Astrocyte (in vitro differentiated cells and primary cell): ENCODE measurements around the gene ELAVL2. TPM values are rescaled to one million over a fixed set of nuclear protein-coding genes. Genes with fewer than 3 reads are reported as not detected.

Experiments
- DNase-seq: peaks from one replicate; pipeline ENCODE4 v3.0.0-alpha.2; 2010; ENCODE audit warnings: low read depth
- FAIRE-seq: peaks from 2 replicates; lab custom pipeline; 2011; peaks lifted over from hg19 to GRCh38; lab: Jason Lieb, UNC
- H2AFZ ChIP-seq: 2 replicates; pipeline ENCODE4 v1.6.0; 2012; ENCODE audit warnings: low read depth, low read length, inconsistent platforms
- H3K27ac ChIP-seq: 2 replicates; pipeline ENCODE4 v1.5.1; 2011; ENCODE audit warnings: low read depth, low read length, inconsistent platforms
- H3K27me3 ChIP-seq: 2 replicates; pipeline ENCODE4 v1.6.0; 2011; ENCODE audit warnings: low read length, inconsistent platforms; ENCODE audit not compliant: insufficient read depth
- H3K36me3 ChIP-seq: 2 replicates; pipeline ENCODE4 v1.5.1; 2011; ENCODE audit warnings: low read length, inconsistent platforms; ENCODE audit not compliant: insufficient read depth
- H3K4me1 ChIP-seq: 2 replicates; pipeline ENCODE4 v1.5.1; 2011; ENCODE audit warnings: low read length, inconsistent platforms; ENCODE audit not compliant: insufficient read depth
- H3K4me2 ChIP-seq: 2 replicates; pipeline ENCODE4 v1.6.0; 2012; ENCODE audit warnings: low read length, inconsistent platforms
- H3K4me3 ChIP-seq: 2 replicates; pipeline ENCODE4 v1.5.1; 2011; ENCODE audit warnings: low read depth, mild to moderate bottlenecking, low read length, inconsistent platforms; ENCODE audit not compliant: insufficient read depth
- H3K79me2 ChIP-seq: 2 replicates; pipeline ENCODE4 v1.6.0; 2012; ENCODE audit warnings: mild to moderate bottlenecking, low read length, inconsistent platforms; ENCODE audit not compliant: insufficient read depth
- H3K9ac ChIP-seq: 2 replicates; pipeline ENCODE4 v1.6.0; 2012; ENCODE audit warnings: mild to moderate bottlenecking, low read length, inconsistent platforms
- H3K9me3 ChIP-seq: 2 replicates; pipeline ENCODE4 v1.5.1; 2012; ENCODE audit warnings: low read depth, mild to moderate bottlenecking, low read length, inconsistent platforms; ENCODE audit not compliant: insufficient read depth
- H4K20me1 ChIP-seq: 2 replicates; pipeline ENCODE4 v1.6.0; 2012; ENCODE audit warnings: low read length, inconsistent platforms; ENCODE audit not compliant: insufficient read depth
- H3K27ac Mint-ChIP-seq: one replicate; pipeline ENCODE4 v1.8.0; 2021; ENCODE audit warnings: mild to moderate bottlenecking, mixed read lengths; ENCODE audit not compliant: unreplicated experiment
- H3K27me3 Mint-ChIP-seq: one replicate; pipeline ENCODE4 v1.8.0; 2021; ENCODE audit warnings: low read depth, mixed read lengths; ENCODE audit not compliant: unreplicated experiment
- H3K36me3 Mint-ChIP-seq: one replicate; pipeline ENCODE4 v1.8.0; 2021; ENCODE audit warnings: low read depth, mixed read lengths; ENCODE audit not compliant: unreplicated experiment
- H3K4me1 Mint-ChIP-seq: one replicate; pipeline ENCODE4 v1.8.0; 2021; ENCODE audit warnings: low read depth, mixed read lengths; ENCODE audit not compliant: unreplicated experiment
- H3K4me3 Mint-ChIP-seq: one replicate; pipeline ENCODE4 v1.8.0; 2021; ENCODE audit warnings: mild to moderate bottlenecking, moderate library complexity, mixed read lengths; ENCODE audit not compliant: unreplicated experiment
- H3K9me3 Mint-ChIP-seq: one replicate; pipeline ENCODE4 v1.8.0; 2021; ENCODE audit warnings: mild to moderate bottlenecking, mixed read lengths; ENCODE audit not compliant: unreplicated experiment
- EZH2 ChIP-seq: IDR thresholded peaks from 2 replicates; pipeline ENCODE4 v1.6.1; 2012; ENCODE audit warnings: mild to moderate bottlenecking, low read length, inconsistent platforms; ENCODE audit not compliant: insufficient read depth
- total RNA-seq: library from RNA; stranded (reverse); gene quantifications from 2 replicates; pipeline ENCODE4 v1.2.1, GENCODE V29; 2021
- TF ChIP-seq, protein P1 (sequence below): IDR thresholded peaks from 2 replicates; pipeline ENCODE4 v1.5.1; 2011; ENCODE audit warnings: low read depth, mild to moderate bottlenecking, inconsistent platforms, low read length, moderate library complexity; ENCODE audit not compliant: insufficient read depth

The ELAVL2 gene
- total RNA-seq, 1 donor from 2014 or later, result 22.2 TPM

- no peak for TF ChIP-seq EZH2
- TF ChIP-seq, protein P1, sequence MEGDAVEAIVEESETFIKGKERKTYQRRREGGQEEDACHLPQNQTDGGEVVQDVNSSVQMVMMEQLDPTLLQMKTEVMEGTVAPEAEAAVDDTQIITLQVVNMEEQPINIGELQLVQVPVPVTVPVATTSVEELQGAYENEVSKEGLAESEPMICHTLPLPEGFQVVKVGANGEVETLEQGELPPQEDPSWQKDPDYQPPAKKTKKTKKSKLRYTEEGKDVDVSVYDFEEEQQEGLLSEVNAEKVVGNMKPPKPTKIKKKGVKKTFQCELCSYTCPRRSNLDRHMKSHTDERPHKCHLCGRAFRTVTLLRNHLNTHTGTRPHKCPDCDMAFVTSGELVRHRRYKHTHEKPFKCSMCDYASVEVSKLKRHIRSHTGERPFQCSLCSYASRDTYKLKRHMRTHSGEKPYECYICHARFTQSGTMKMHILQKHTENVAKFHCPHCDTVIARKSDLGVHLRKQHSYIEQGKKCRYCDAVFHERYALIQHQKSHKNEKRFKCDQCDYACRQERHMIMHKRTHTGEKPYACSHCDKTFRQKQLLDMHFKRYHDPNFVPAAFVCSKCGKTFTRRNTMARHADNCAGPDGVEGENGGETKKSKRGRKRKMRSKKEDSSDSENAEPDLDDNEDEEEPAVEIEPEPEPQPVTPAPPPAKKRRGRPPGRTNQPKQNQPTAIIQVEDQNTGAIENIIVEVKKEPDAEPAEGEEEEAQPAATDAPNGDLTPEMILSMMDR, result no peak
- Histone ChIP-seq H3K27ac (no peak overlapping the region), H3K79me2 (no peaks in the 10 kb centered on the region), H3K4me2 (peak overlapping the region; percentile 62), H3K9me3 (no peaks in the 10 kb centered on the region), H3K4me3 (no peak overlapping the region), H3K36me3 (no peaks in the 10 kb centered on the region), H4K20me1 (no peaks in the 10 kb centered on the region), H2AFZ (no peak overlapping the region), H3K4me1 (no peaks in the 10 kb centered on the region), H3K9ac (no peak overlapping the region), H3K27me3 (peaks cover 26% of the 10 kb centered on the region)
- Mint-ChIP-seq H3K4me3 (peak overlapping the region; percentile 79), H3K4me1 (peaks cover 5% of the 10 kb centered on the region), H3K27ac (no peak overlapping the region), H3K9me3 (no peaks in the 10 kb centered on the region), H3K36me3 (no peaks in the 10 kb centered on the region), H3K27me3 (peaks cover 37% of the 10 kb centered on the region)
- no peak for DNase-seq
- FAIRE-seq, result no peak
These were observed 4.4 kb upstream of the ELAVL2 start for GRCh38 chr9:23830476-23830805.

- no peaks in the 10 kb centered on the region for H3K36me3 Mint-ChIP-seq
- FAIRE-seq, result no peak
- no peaks in the 10 kb centered on the region for H3K9me3 Mint-ChIP-seq
- no peak overlapping the region for H3K27ac ChIP-seq
- H3K9ac ChIP-seq, result no peak overlapping the region
- H3K27ac Mint-ChIP-seq, result no peak overlapping the region
- no peaks in the 10 kb centered on the region for H4K20me1 ChIP-seq
- H3K4me3 Mint-ChIP-seq, result peak overlapping the region; percentile 79
- peaks cover 28% of the 10 kb centered on the region for H3K27me3 ChIP-seq
- H3K4me1 Mint-ChIP-seq, result peaks cover 5% of the 10 kb centered on the region
- H3K36me3 ChIP-seq, result no peaks in the 10 kb centered on the region
- H3K79me2 ChIP-seq, result no peaks in the 10 kb centered on the region
- H3K4me3 ChIP-seq, result no peak overlapping the region
- H2AFZ ChIP-seq, result no peak overlapping the region
- no peaks in the 10 kb centered on the region for H3K4me1 ChIP-seq
- peak overlapping the region; percentile 62 for H3K4me2 ChIP-seq
- H3K9me3 ChIP-seq, result no peaks in the 10 kb centered on the region
- DNase-seq, result no peak
- H3K27me3 Mint-ChIP-seq, result peaks cover 37% of the 10 kb centered on the region
- no peak for TF ChIP-seq EZH2
- TF ChIP-seq, protein P1, result no peak
These were observed 3.8 kb upstream of the ELAVL2 start for GRCh38 chr9:23829580-23830475.

- Mint-ChIP-seq H3K27ac (no peak overlapping the region), H3K36me3 (no peaks in the 10 kb centered on the region), H3K9me3 (no peaks in the 10 kb centered on the region), H3K27me3 (peaks cover 34% of the 10 kb centered on the region), H3K4me3 (no peak overlapping the region), H3K4me1 (peaks cover 3% of the 10 kb centered on the region)
- Histone ChIP-seq H3K4me2 (peak overlapping the region; percentile 99), H4K20me1 (no peaks in the 10 kb centered on the region), H3K4me3 (peak overlapping the region; percentile 75), H3K27me3 (peaks cover 41% of the 10 kb centered on the region), H3K9me3 (no peaks in the 10 kb centered on the region), H3K9ac (peak overlapping the region; percentile 32), H3K79me2 (no peaks in the 10 kb centered on the region), H3K36me3 (no peaks in the 10 kb centered on the region), H2AFZ (peak overlapping the region; percentile 77), H3K4me1 (no peaks in the 10 kb centered on the region), H3K27ac (no peak overlapping the region)
- FAIRE-seq (no peak), DNase-seq (no peak)
- no peak for TF ChIP-seq EZH2
- TF ChIP-seq, protein P1, result no peak
These were observed 340 bp downstream of the ELAVL2 start for GRCh38 chr9:23825700-23826099.
